Upper lobe of left lung (tissue), 6 donors: ENCODE results near the gene CTBP2. TPM values are rescaled to one million over a fixed set of nuclear protein-coding genes. Genes with fewer than 3 reads are reported as not detected.
"Not testable (repeated sequence)": the region's sequence is repeated elsewhere in the genome, so short reads cannot be mapped to it uniquely, and the experiment has no call there.

Experiments
- ATAC-seq, 2 donors: fragments of 200-7000 bp; cut with Tn5 transposase; one replicate each; pipeline ENCODE4 v1.9.1; 2022; ENCODE audit warnings: mild to moderate bottlenecking in 2 of 2, moderate library complexity in 2 of 2; ENCODE audit not compliant: low FRiP score in 2 of 2
- DNase-seq, 2 donors: peaks; one replicate each; pipeline ENCODE4 v3.0.0-alpha.2; 2019 to 2020
- H3K27ac ChIP-seq, 4 donors: fragments of 200-600 bp; sonication (generic); one replicate each; pipeline ENCODE4 v1.5.1; 2016 to 2019
- H3K27me3 ChIP-seq, 4 donors: fragments of 200-600 bp; sonication (generic); one replicate each; pipeline ENCODE4 v1.5.1; 2017 to 2019
- H3K36me3 ChIP-seq, 4 donors: fragments of 200-600 bp; sonication (generic); one replicate each; pipeline ENCODE4 v1.5.1; 2016 to 2019
- H3K4me1 ChIP-seq, 4 donors: fragments of 200-600 bp; sonication (generic); one replicate each; pipeline ENCODE4 v1.5.1; 2018 to 2019
- H3K4me3 ChIP-seq, 4 donors: fragments of 200-600 bp; sonication (generic); one replicate each; pipeline ENCODE4 v1.5.1; 2017 to 2019; ENCODE audit warnings: mild to moderate bottlenecking in 2 of 4, moderate library complexity in 1 of 4
- H3K9me3 ChIP-seq, 4 donors: fragments of 200-600 bp; sonication (generic); one replicate each; pipeline ENCODE4 v1.5.1; 2018 to 2019
- CTCF ChIP-seq, 6 experiments: fragments of 450-650 bp in 4 of 6; fragments of 200-600 bp in 2 of 6; sonication (generic) in 2 of 6; IDR thresholded peaks; one replicate each; pipeline ENCODE4 v1.5.1; 2016 to 2019; ENCODE audit warnings: antibody characterized with exemption in 6 of 6
- EP300 ChIP-seq, 4 donors: sonication (generic); formaldehyde crosslinking; IDR thresholded peaks; one replicate each; pipeline ENCODE4 v1.5.1; 2017; ENCODE audit warnings: antibody characterized with exemption in 4 of 4, control low read depth in 2 of 4
- POLR2A ChIP-seq, 4 donors: fragments of 450-650 bp; IDR thresholded peaks; one replicate each; pipeline ENCODE4 v1.5.1; 2016 to 2017; ENCODE audit warnings: antibody characterized with exemption in 4 of 4, mild to moderate bottlenecking in 2 of 4
- POLR2AphosphoS5 ChIP-seq, 2 donors: sonication (generic); formaldehyde crosslinking; IDR thresholded peaks; one replicate each; pipeline ENCODE4 v1.5.1; 2017; ENCODE audit warnings: antibody characterized with exemption in 2 of 2
- WGBS, 2 donors: methylation state at CpG; one replicate each; pipeline ENCODE4 v1.1.5; 2017 to 2018; 5-methylcytosine and 5-hydroxymethylcytosine counted together
- total RNA-seq, 6 donors: library from RNA; depleted of rRNA in 4 of 6; stranded (reverse); fragments of >200 nt in 4 of 6; gene quantifications; one replicate each; pipeline versions ENCODE4 v1.1.0 to v1.2.1, GENCODE V29; 2016 to 2021
- donor health status: DM: no; HTN: no; CAD: no; lungs with moderate emphysema.
- donor health status: DM: no; HTN: yes; CAD: no; lungs with severe emphysema.

The CTBP2 gene
- total RNA-seq, 6 donors from 2014 or later = 47.1 to 82.5 (median 59.7) TPM

GRCh38 chr10:125163803-125164202, 3.4 kb upstream of the CTBP2 start:
- WGBS, 2 donors = 78 to 88% methylated on average over 5 of the region's 5 CpGs

GRCh38 chr10:125163312-125163711, 2.9 kb upstream of the CTBP2 start:
- H3K4me3 ChIP-seq, H3K36me3 ChIP-seq, H3K9me3 ChIP-seq, ATAC-seq, H3K27me3 ChIP-seq, H3K27ac ChIP-seq: not testable (repeated sequence)
- 93 to 95% methylated on average over 19 of the region's 19 CpGs for WGBS, 2 donors
- H3K4me1 ChIP-seq = peaks cover 0 to 21% (median 8%) of the 10 kb centered on the region in 4 donors
- DNase-seq = peak in 1 of 2 donors; percentile 53

More at GRCh38 chr10:125163803-125164202, 3.4 kb upstream of the CTBP2 start:
- Histone ChIP-seq H3K27ac (no peak overlapping the region), H3K9me3 (no peaks in the 10 kb centered on the region), H3K4me1 (peaks cover 0 to 21% (median 8%) of the 10 kb centered on the region in 4 donors), H3K36me3 (no peaks in the 10 kb centered on the region), H3K4me3 (no peak overlapping the region), H3K27me3 (no peaks in the 10 kb centered on the region)
- ATAC-seq = no peak
- DNase-seq = no peak
- no peak for TF ChIP-seq POLR2A (IDR thresholded peaks at IDR 0.05)
- TF ChIP-seq POLR2AphosphoS5 (IDR thresholded peaks at IDR 0.05) = no peak

GRCh38 chr10:125162120-125162931, 2.0 kb upstream of the CTBP2 start:
- no peaks in the 10 kb centered on the region for H3K9me3 ChIP-seq
- no peaks in the 10 kb centered on the region for H3K36me3 ChIP-seq
- H3K27ac ChIP-seq = peak overlapping the region; percentile 96 to 100 (median 97)
- peak; percentile 43 to 78 for DNase-seq
- H3K27me3 ChIP-seq = peaks cover 0 to 3% (median 0%) of the 10 kb centered on the region in 4 donors
- H3K4me1 ChIP-seq = peaks cover 5 to 29% (median 16%) of the 10 kb centered on the region in 4 donors
- TF ChIP-seq CTCF (IDR thresholded peaks at IDR 0.05) (no peak), POLR2A (IDR thresholded peaks at IDR 0.05) (no peak), EP300 (IDR thresholded peaks at IDR 0.05) (no peak), POLR2AphosphoS5 (IDR thresholded peaks at IDR 0.05) (no peak)
- 44 to 80% methylated on average over 34 to 51 of the region's 51 CpGs for WGBS, 2 donors
- ATAC-seq = no peak
- peak overlapping the region in 3 of 4 donors; percentile 91 to 94 (median 94) for H3K4me3 ChIP-seq

- peak; percentile 9 to 10 for ATAC-seq
- DNase-seq = peak in 1 of 2 donors; percentile 90
- peak overlapping the region; percentile 96 to 100 (median 97) for H3K27ac ChIP-seq
- H3K27me3 ChIP-seq = peaks cover 0 to 3% (median 0%) of the 10 kb centered on the region in 4 donors
- peak overlapping the region; percentile 40 to 94 (median 92) for H3K4me3 ChIP-seq
- peaks cover 11 to 35% (median 22%) of the 10 kb centered on the region in 4 donors for H3K4me1 ChIP-seq
- WGBS, 2 donors = 0 to 8% methylated on average over 27 to 28 of the region's 39 CpGs
- no peaks in the 10 kb centered on the region for H3K9me3 ChIP-seq
- H3K36me3 ChIP-seq = no peaks in the 10 kb centered on the region
- no peak for TF ChIP-seq POLR2A (IDR thresholded peaks at IDR 0.05)
- no peak for TF ChIP-seq CTCF (IDR thresholded peaks at IDR 0.05)
- TF ChIP-seq EP300 (IDR thresholded peaks at IDR 0.05) = no peak
- no peak for TF ChIP-seq POLR2AphosphoS5 (IDR thresholded peaks at IDR 0.05)
Observed at GRCh38 chr10:125161707-125162119, 1.4 kb upstream of the CTBP2 start.

GRCh38 chr10:125160856-125161706, 718 bp upstream of the CTBP2 start:
- no peaks in the 10 kb centered on the region for H3K9me3 ChIP-seq
- ATAC-seq (peak; percentile 83 to 84), DNase-seq (peak; percentile 86 to 94)
- 0 to 1% methylated on average over 27 to 43 of the region's 76 CpGs for WGBS, 2 donors
- H3K36me3 ChIP-seq = no peaks in the 10 kb centered on the region
- H3K4me3 ChIP-seq = peak overlapping the region; percentile 40 to 94 (median 92)
- peak overlapping the region; percentile 96 to 100 (median 97) for H3K27ac ChIP-seq
- TF ChIP-seq POLR2AphosphoS5 (IDR thresholded peaks at IDR 0.05) (peak in 1 of 2 donors; percentile 35), EP300 (IDR thresholded peaks at IDR 0.05) (no peak), CTCF (IDR thresholded peaks at IDR 0.05) (peak; percentile 36 to 77 (median 56)), POLR2A (IDR thresholded peaks at IDR 0.05) (peak in 2 of 4 donors; percentile 41 to 51)
- peaks cover 17 to 40% (median 28%) of the 10 kb centered on the region in 4 donors for H3K4me1 ChIP-seq
- H3K27me3 ChIP-seq = peaks cover 0 to 3% (median 0%) of the 10 kb centered on the region in 4 donors
